ENCODE data around the gene STK39. TPM values are rescaled to one million over a fixed set of nuclear protein-coding genes. Genes with fewer than 3 reads are reported as not detected.
A peak's percentile ranks its signal among the peaks of the same experiment; 100 is the strongest.

Gene STK39
- total RNA-seq, 3 donors from 2014 or later: 16.4 to 22.9 (median 19.2) TPM

GRCh38 chr2:168114619-168115018 lies 132.8 kb downstream of the STK39 start:
- no peaks in the 10 kb centered on the region for H3K9me3 ChIP-seq
- H3K4me1 ChIP-seq: no peaks in the 10 kb centered on the region
- DNase-seq (ENCODE audit: low spot score in 2 of 2): no peak
- intact Hi-C loops (cut with DNase I; ENCODE audit: low total_unique reads): no loop called here
- H3K4me3 ChIP-seq: no peak overlapping the region
- H3K27me3 ChIP-seq: no peaks in the 10 kb centered on the region
- no peak for TF ChIP-seq POLR2AphosphoS5 (IDR thresholded peaks at IDR 0.05)
- no peak for TF ChIP-seq CTCF (IDR thresholded peaks at IDR 0.05)
- TF ChIP-seq POLR2A (IDR thresholded peaks at IDR 0.05): no peak
- no peaks in the 10 kb centered on the region for H3K36me3 ChIP-seq
- H3K27ac ChIP-seq: no peak overlapping the region

- Histone ChIP-seq H3K4me3 (no peak overlapping the region), H3K27ac (no peak overlapping the region), H3K27me3 (no peaks in the 10 kb centered on the region), H3K4me1 (no peaks in the 10 kb centered on the region), H3K9me3 (no peaks in the 10 kb centered on the region), H3K36me3 (no peaks in the 10 kb centered on the region)
- no peak for DNase-seq (ENCODE audit: low spot score in 2 of 2)
- TF ChIP-seq POLR2AphosphoS5 (IDR thresholded peaks at IDR 0.05): no peak
- no peak for TF ChIP-seq POLR2A (IDR thresholded peaks at IDR 0.05)
- no peak for TF ChIP-seq CTCF (IDR thresholded peaks at IDR 0.05)
- intact Hi-C loops (cut with DNase I; ENCODE audit: low total_unique reads): no loop called here
Measured at GRCh38 chr2:168114040-168114439, 133.4 kb downstream of the STK39 start.

GRCh38 chr2:168107322-168107721 lies 140.1 kb downstream of the STK39 start:
- Histone ChIP-seq H3K27ac (no peak overlapping the region), H3K9me3 (no peaks in the 10 kb centered on the region), H3K4me3 (no peak overlapping the region), H3K36me3 (no peaks in the 10 kb centered on the region), H3K27me3 (no peaks in the 10 kb centered on the region), H3K4me1 (no peaks in the 10 kb centered on the region)
- intact Hi-C loops (cut with DNase I; ENCODE audit: low total_unique reads): no loop called here
- no peak for TF ChIP-seq POLR2A (IDR thresholded peaks at IDR 0.05)
- no peak for TF ChIP-seq POLR2AphosphoS5 (IDR thresholded peaks at IDR 0.05)
- TF ChIP-seq CTCF (IDR thresholded peaks at IDR 0.05): no peak
- no peak for DNase-seq (ENCODE audit: low spot score in 2 of 2)

GRCh38 chr2:168105127-168105683 lies 142.2 kb downstream of the STK39 start:
- H3K27ac ChIP-seq: no peak overlapping the region
- intact Hi-C loops (cut with DNase I; ENCODE audit: low total_unique reads): no loop called here
- H3K4me3 ChIP-seq: no peak overlapping the region
- no peak for DNase-seq (ENCODE audit: low spot score in 2 of 2)
- H3K9me3 ChIP-seq: no peaks in the 10 kb centered on the region
- no peaks in the 10 kb centered on the region for H3K27me3 ChIP-seq
- TF ChIP-seq CTCF (IDR thresholded peaks at IDR 0.05): no peak
- TF ChIP-seq POLR2A (IDR thresholded peaks at IDR 0.05): no peak
- no peak for TF ChIP-seq POLR2AphosphoS5 (IDR thresholded peaks at IDR 0.05)
- H3K36me3 ChIP-seq: no peaks in the 10 kb centered on the region
- no peaks in the 10 kb centered on the region for H3K4me1 ChIP-seq

- Histone ChIP-seq H3K27ac (no peak overlapping the region), H3K4me3 (no peak overlapping the region), H3K4me1 (no peaks in the 10 kb centered on the region), H3K9me3 (no peaks in the 10 kb centered on the region), H3K27me3 (no peaks in the 10 kb centered on the region), H3K36me3 (no peaks in the 10 kb centered on the region)
- TF ChIP-seq POLR2AphosphoS5 (IDR thresholded peaks at IDR 0.05): no peak
- no peak for TF ChIP-seq CTCF (IDR thresholded peaks at IDR 0.05)
- no peak for TF ChIP-seq POLR2A (IDR thresholded peaks at IDR 0.05)
- intact Hi-C loops (cut with DNase I; ENCODE audit: low total_unique reads): no loop called here
- peak in 1 of 2 donors; percentile 48 for DNase-seq (ENCODE audit: low spot score in 2 of 2)
Measured at GRCh38 chr2:168097431-168097830, 150.0 kb downstream of the STK39 start.
